Stimulated activated CD4-positive, alpha-beta T cell treated with anti-CD3 and anti-CD28 coated beads, Interleukin-12 subunit alpha, Interleukin-12 subunit beta, amount 100 ng/mL, for 24 hours (primary cell): ENCODE measurements around the gene SELENOW.
"Not testable (repeated sequence)": the region's sequence is repeated elsewhere in the genome, so short reads cannot be mapped to it uniquely, and the experiment has no call there.

Source experiments
- DNase-seq, 2 experiments: peaks; one replicate each; pipeline ENCODE4 v3.0.0-alpha.2; 2020; ENCODE audit warnings: low read depth in 2 of 2

Gene SELENOW

GRCh38 chr19:47756953-47757608, 21.4 kb upstream of the SELENOW start:
- DNase-seq: no peak

GRCh38 chr19:47757617-47758442, 20.7 kb upstream of the SELENOW start:
- no peak for DNase-seq

- DNase-seq: no peak
Measured at GRCh38 chr19:47758443-47758804, 20.1 kb upstream of the SELENOW start.

GRCh38 chr19:47760632-47760999, 17.9 kb upstream of the SELENOW start:
- DNase-seq: no peak

GRCh38 chr19:47761566-47761965, 16.9 kb upstream of the SELENOW start:
- DNase-seq: no peak

GRCh38 chr19:47762151-47762550, 16.4 kb upstream of the SELENOW start:
- DNase-seq: no peak

- no peak for DNase-seq
Measured at GRCh38 chr19:47762615-47763308, 15.7 kb upstream of the SELENOW start.

GRCh38 chr19:47764705-47765104, 13.8 kb upstream of the SELENOW start:
- DNase-seq: not testable (repeated sequence)

GRCh38 chr19:47765523-47766358, 12.8 kb upstream of the SELENOW start:
- DNase-seq: peak in 1 of 2 experiments; percentile 20

GRCh38 chr19:47766359-47766620, 12.2 kb upstream of the SELENOW start:
- DNase-seq: no peak

GRCh38 chr19:47766670-47767069, 11.8 kb upstream of the SELENOW start:
- DNase-seq: no peak

- no peak for DNase-seq
Measured at GRCh38 chr19:47767349-47767748, 11.2 kb upstream of the SELENOW start.

- no peak for DNase-seq
Measured at GRCh38 chr19:47768604-47769003, 9.9 kb upstream of the SELENOW start.

- no peak for DNase-seq
Measured at GRCh38 chr19:47769534-47769933, 9.0 kb upstream of the SELENOW start.

- not testable (repeated sequence) for DNase-seq
Measured at GRCh38 chr19:47771291-47771690, 7.2 kb upstream of the SELENOW start.

- DNase-seq: no peak
Measured at GRCh38 chr19:47776568-47776967, 1.9 kb upstream of the SELENOW start.

GRCh38 chr19:47777245-47778048, 1.1 kb upstream of the SELENOW start:
- DNase-seq: not testable (repeated sequence)

GRCh38 chr19:47778954-47779351, 450 bp downstream of the SELENOW start:
- DNase-seq: no peak

- no peak for DNase-seq
Measured at GRCh38 chr19:47779524-47780214, 1.2 kb downstream of the SELENOW start.

GRCh38 chr19:47780215-47780551, 1.7 kb downstream of the SELENOW start:
- DNase-seq: no peak
